Stomach (tissue), 9 donors: ENCODE measurements around the gene CHN2. TPM values are rescaled to one million over a fixed set of nuclear protein-coding genes. Genes with fewer than 3 reads are reported as not detected.

Experiments
- DNase-seq, 2 donors: peaks; one replicate each; pipeline versions ENCODE4 v3.0.0 to v3.0.0-alpha.2; 2013 to 2019
- H3K27ac ChIP-seq, 5 donors: fragments of 200-600 bp in 4 of 5; sonication (generic) in 4 of 5; one replicate each; pipeline ENCODE4 v1.5.1; 2013 to 2019; ENCODE audit warnings: mild to moderate bottlenecking in 1 of 5, moderate library complexity in 1 of 5
- H3K27me3 ChIP-seq, 3 donors: fragments of 200-600 bp; sonication (generic); one replicate each; pipeline ENCODE4 v1.5.1; 2017 to 2019; ENCODE audit warnings: mixed run types in 1 of 3
- H3K36me3 ChIP-seq, 4 donors: fragments of 200-600 bp; sonication (generic); 1 replicate in 3 of 4; 2 replicates in 1 of 4; pipeline ENCODE4 v1.5.1; 2016 to 2019
- H3K4me1 ChIP-seq, 4 donors: fragments of 200-600 bp; sonication (generic); one replicate each; pipeline ENCODE4 v1.5.1; 2016 to 2019
- H3K4me3 ChIP-seq, 4 donors: fragments of 200-600 bp; sonication (generic) in 3 of 4; one replicate each; pipeline ENCODE4 v1.5.1; 2016 to 2019; ENCODE audit warnings: mild to moderate bottlenecking in 1 of 4
- H3K9me3 ChIP-seq, 4 donors: fragments of 200-600 bp; sonication (generic); one replicate each; pipeline ENCODE4 v1.5.1; 2016 to 2019
- EP300 ChIP-seq: sonication (generic); formaldehyde crosslinking; IDR thresholded peaks from one replicate; pipeline ENCODE4 v1.6.1; 2017; ENCODE audit warnings: antibody characterized with exemption
- POLR2A ChIP-seq, 4 donors: fragments of 450-650 bp; IDR thresholded peaks; one replicate each; pipeline ENCODE4 v1.6.1; 2016; ENCODE audit warnings: antibody characterized with exemption in 4 of 4, control low read depth in 2 of 4, mild to moderate bottlenecking in 1 of 4, moderate library complexity in 1 of 4
- POLR2AphosphoS5 ChIP-seq, 3 donors: sonication (generic); formaldehyde crosslinking; IDR thresholded peaks; one replicate each; pipeline ENCODE4 v1.6.1; 2016; ENCODE audit warnings: antibody characterized with exemption in 3 of 3
- WGBS, 5 donors: extraction: QIAGEN DNeasy Blood & Tissue Kit in 3 of 5; methylation state at CpG; one replicate each; pipeline versions ENCODE4 v1.1.5 to v1.1.7; 2013 to 2018; 5-methylcytosine and 5-hydroxymethylcytosine counted together
- intact Hi-C: fragments of 100-400 bp; cut with DNase I; formaldehyde crosslinking; loops from one replicate; pipeline ENCODE4 v1.15.1; 2023; ENCODE audit warnings: low total_unique reads
- polyA plus RNA-seq, 3 donors: library from polyadenylated mRNA; stranded (reverse); fragments of 200-250 nt; gene quantifications; one replicate each; pipeline ENCODE4 v1.2.3, GENCODE V29; 2013
- total RNA-seq, 5 donors: library from RNA; depleted of rRNA; stranded (reverse); fragments of >200 nt; gene quantifications; one replicate each; pipeline versions ENCODE4 v1.1.0 to v1.2.3, GENCODE V29; 2014 to 2016
- TF ChIP-seq, protein P1 (sequence below), 7 experiments: fragments of 450-650 bp in 4 of 7; fragments of 200-600 bp in 3 of 7; sonication (generic) in 3 of 7; IDR thresholded peaks; one replicate each; pipeline ENCODE4 v1.5.1; 2016 to 2019; ENCODE audit warnings: antibody characterized with exemption in 7 of 7, control low read depth in 2 of 7, mild to moderate bottlenecking in 1 of 7
- donor health status: healthy with polysubstance abuse.
- donor health status: Bipolar disorder and iron deficiency.
- donor health status: healthy.

CHN2 gene
- total and polyA plus RNA-seq, 8 donors, result 2.4 to 47.8 (median 13.8) TPM

DNA sequence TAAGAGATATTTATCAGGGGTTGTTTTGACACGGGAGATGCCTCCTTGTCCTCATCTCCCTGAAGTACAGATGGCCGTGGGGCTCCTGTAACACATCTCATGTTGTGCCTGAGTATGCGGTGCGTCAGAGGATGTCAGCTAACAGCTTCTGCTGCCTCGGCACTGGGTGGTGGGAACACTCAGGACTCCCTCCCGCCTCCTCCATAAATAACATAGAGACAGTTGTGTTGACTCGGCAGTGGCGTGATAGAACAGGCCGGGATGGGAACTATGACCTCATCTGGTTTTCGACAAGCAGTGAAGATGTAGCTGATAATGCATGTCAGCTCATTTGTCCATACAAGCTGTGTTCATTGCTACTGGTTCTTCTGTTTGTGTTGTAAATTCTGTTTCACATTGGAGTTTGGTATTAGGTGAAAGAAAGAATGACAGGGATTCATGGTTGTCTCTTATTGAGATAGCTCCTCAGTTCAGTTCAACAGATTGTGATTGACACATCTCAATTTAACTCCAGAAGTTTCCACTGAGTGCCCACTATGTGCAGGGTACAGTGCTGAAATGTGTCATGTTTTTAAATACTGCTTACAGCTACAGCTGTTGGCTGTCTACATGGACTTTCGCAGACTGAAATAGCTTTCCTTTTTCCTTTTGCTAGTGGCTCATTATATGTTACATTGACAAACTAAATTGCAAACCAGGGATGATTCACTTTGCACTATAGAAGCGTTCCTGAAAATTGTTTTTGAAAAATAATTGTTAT, 87.4 kb downstream of the CHN2 start:
- no peaks in the 10 kb centered on the region for H3K9me3 ChIP-seq
- WGBS, 5 donors, result 70 to 84% (median 72%) methylated on average over 12 of the region's 12 CpGs
- H3K27ac ChIP-seq, result no peak overlapping the region
- DNase-seq, result peak in 1 of 2 donors; percentile 74
- TF ChIP-seq EP300 (no peak), POLR2AphosphoS5 (IDR thresholded peaks at IDR 0.05) (no peak), POLR2A (IDR thresholded peaks at IDR 0.05) (no peak)
- TF ChIP-seq, protein P1, sequence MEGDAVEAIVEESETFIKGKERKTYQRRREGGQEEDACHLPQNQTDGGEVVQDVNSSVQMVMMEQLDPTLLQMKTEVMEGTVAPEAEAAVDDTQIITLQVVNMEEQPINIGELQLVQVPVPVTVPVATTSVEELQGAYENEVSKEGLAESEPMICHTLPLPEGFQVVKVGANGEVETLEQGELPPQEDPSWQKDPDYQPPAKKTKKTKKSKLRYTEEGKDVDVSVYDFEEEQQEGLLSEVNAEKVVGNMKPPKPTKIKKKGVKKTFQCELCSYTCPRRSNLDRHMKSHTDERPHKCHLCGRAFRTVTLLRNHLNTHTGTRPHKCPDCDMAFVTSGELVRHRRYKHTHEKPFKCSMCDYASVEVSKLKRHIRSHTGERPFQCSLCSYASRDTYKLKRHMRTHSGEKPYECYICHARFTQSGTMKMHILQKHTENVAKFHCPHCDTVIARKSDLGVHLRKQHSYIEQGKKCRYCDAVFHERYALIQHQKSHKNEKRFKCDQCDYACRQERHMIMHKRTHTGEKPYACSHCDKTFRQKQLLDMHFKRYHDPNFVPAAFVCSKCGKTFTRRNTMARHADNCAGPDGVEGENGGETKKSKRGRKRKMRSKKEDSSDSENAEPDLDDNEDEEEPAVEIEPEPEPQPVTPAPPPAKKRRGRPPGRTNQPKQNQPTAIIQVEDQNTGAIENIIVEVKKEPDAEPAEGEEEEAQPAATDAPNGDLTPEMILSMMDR (IDR thresholded peaks at IDR 0.05), result no peak
- H3K27me3 ChIP-seq, result no peaks in the 10 kb centered on the region
- no peaks in the 10 kb centered on the region for H3K36me3 ChIP-seq
- intact Hi-C loops, result no loop called here
- peaks cover 0 to 7% (median 2%) of the 10 kb centered on the region in 4 donors for H3K4me1 ChIP-seq
- no peak overlapping the region for H3K4me3 ChIP-seq

DNA sequence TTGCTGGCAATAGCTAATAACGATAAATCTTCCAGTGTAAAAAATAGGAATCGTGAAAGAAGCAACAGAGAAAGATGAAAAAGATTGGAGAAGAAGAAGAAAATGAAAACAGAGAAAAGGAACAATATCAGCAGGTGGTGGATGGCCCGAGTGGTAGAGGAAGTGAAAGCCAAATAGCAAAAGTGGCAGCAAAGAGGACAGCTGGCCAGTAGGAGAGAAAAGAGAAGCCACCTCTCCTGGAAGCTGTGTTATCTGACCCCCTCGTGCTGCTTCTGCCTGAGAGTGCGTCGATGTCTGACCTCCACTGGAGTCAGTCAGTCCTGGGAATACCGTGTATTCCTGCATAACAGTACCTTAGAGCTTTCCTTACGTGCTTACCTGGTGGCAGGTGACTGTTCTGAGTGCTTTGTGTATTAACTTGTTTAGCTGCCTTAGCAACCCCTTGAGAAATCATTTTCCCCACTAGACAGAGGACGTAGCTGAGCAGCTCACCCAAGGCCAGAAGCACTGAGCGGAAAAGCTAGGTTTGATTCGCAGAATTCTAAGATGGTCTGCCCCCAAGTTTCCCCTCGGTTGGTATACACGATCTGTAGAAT, 88.3 kb downstream of the CHN2 start:
- Histone ChIP-seq H3K4me1 (peaks cover 0 to 14% (median 3%) of the 10 kb centered on the region in 4 donors), H3K27me3 (no peaks in the 10 kb centered on the region), H3K27ac (no peak overlapping the region), H3K4me3 (no peak overlapping the region), H3K36me3 (no peaks in the 10 kb centered on the region), H3K9me3 (no peaks in the 10 kb centered on the region)
- WGBS, 5 donors, result 76 to 87% (median 83%) methylated on average over 13 of the region's 13 CpGs
- TF ChIP-seq, protein P1 (IDR thresholded peaks at IDR 0.05), result no peak
- TF ChIP-seq POLR2A (IDR thresholded peaks at IDR 0.05) (no peak), EP300 (no peak), POLR2AphosphoS5 (IDR thresholded peaks at IDR 0.05) (no peak)
- intact Hi-C loops, result no loop called here
- DNase-seq, result no peak

DNA sequence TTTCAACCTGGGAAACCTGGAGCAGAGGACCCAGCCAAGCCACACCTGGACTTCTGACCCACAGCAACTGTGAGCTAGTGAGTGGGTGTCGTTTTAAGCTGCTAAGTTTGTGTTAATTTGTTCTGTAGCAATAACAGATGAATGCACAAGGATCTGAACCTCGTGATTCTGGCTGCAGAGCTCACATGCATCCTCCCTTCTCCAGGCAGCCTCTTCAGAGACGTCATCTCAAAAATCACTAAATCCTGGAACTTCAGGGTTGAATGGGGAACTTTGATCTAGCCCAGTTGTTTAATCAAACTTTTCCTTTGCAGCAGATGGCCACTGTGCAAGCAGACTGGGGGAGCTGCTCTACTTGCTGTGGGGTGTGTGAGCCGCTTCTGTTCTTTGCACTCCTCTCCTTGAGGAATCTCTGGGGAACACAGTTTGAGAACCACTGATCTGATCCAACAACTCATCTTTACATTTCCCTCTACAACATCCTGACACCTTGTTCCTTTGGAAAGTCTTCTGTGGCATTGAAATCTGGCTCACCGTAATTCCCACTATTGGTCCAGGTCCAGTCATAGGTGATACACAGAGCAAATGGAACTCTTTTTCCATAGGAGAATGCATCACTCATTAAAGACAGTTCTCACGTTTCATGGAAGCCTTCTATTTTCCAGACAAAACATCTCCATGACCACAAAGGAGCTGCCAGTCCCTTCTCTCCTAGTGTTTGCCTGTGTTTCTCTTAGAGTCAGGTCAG, 90.3 kb downstream of the CHN2 start:
- no peak for DNase-seq
- WGBS, 5 donors, result 62 to 73% (median 67%) methylated on average over 6 of the region's 6 CpGs
- TF ChIP-seq POLR2A (IDR thresholded peaks at IDR 0.05) (no peak), EP300 (no peak), POLR2AphosphoS5 (IDR thresholded peaks at IDR 0.05) (no peak)
- TF ChIP-seq, protein P1 (IDR thresholded peaks at IDR 0.05), result no peak

DNA sequence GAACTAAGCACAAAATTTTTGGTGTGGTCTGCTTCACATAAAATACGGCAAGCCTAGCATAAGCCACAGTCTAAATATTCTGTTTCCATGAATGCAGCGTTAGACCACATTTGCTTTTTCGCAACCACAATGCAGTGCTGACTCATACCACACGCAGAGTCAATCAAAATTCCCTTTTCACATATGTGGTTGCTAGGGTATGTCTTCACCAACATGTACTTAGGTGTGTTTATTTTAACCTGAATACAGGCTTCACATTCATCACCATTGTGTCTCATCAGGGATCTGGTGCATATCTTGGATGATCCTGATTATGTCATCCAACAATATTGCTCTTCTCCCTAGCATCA, 90.8 kb downstream of the CHN2 start:
- DNase-seq, result peak in 1 of 2 donors; percentile 64

More for the DNA sequence above, 90.3 kb downstream of the CHN2 start:
- Histone ChIP-seq H3K27me3 (no peaks in the 10 kb centered on the region), H3K4me3 (no peak overlapping the region), H3K36me3 (no peaks in the 10 kb centered on the region), H3K27ac (no peak overlapping the region), H3K9me3 (no peaks in the 10 kb centered on the region), H3K4me1 (peaks cover 0 to 28% (median 9%) of the 10 kb centered on the region in 4 donors)
- intact Hi-C loops, result no loop called here

More for the DNA sequence above, 90.8 kb downstream of the CHN2 start:
- Histone ChIP-seq H3K27me3 (no peaks in the 10 kb centered on the region), H3K9me3 (no peaks in the 10 kb centered on the region), H3K36me3 (no peaks in the 10 kb centered on the region), H3K4me3 (no peak overlapping the region), H3K4me1 (peaks cover 0 to 29% (median 10%) of the 10 kb centered on the region in 4 donors), H3K27ac (no peak overlapping the region)
- intact Hi-C loops, result no loop called here
- WGBS, 5 donors, result 56 to 83% (median 77%) methylated on average over 4 of the region's 4 CpGs
- TF ChIP-seq, protein P1 (IDR thresholded peaks at IDR 0.05), result no peak
- TF ChIP-seq EP300, result no peak
- TF ChIP-seq POLR2AphosphoS5 (IDR thresholded peaks at IDR 0.05), result no peak
- TF ChIP-seq POLR2A (IDR thresholded peaks at IDR 0.05), result no peak
